Neutrophil (primary cell): Measurements from ENCODE around the gene PTPRN2.

ENCODE experiments used
- H3K27ac ChIP-seq: fragments of 200-600 bp; sonication (generic); 2 replicates; pipeline ENCODE4 v1.5.1; 2016; ENCODE audit warnings: mild to moderate bottlenecking, moderate library complexity
- H3K27me3 ChIP-seq: fragments of 200-600 bp; sonication (generic); 2 replicates; pipeline ENCODE4 v1.6.0; 2016; ENCODE audit warnings: mild to moderate bottlenecking
- H3K36me3 ChIP-seq: fragments of 200-600 bp; sonication (generic); 2 replicates; pipeline ENCODE4 v1.5.1; 2017
- H3K4me1 ChIP-seq, 2 experiments: fragments of 200-600 bp in 1 of 2; sonication (generic) in 1 of 2; 1 replicate in 1 of 2; 2 replicates in 1 of 2; pipeline versions ENCODE4 v1.5.1 to v1.6.1; 2013 to 2016; ENCODE audit warnings: low read depth in 1 of 2, low read length in 1 of 2, mild to moderate bottlenecking in 1 of 2, moderate library complexity in 1 of 2; ENCODE audit not compliant: control insufficient read depth in 1 of 2, insufficient read depth in 1 of 2
- H3K4me3 ChIP-seq, 2 experiments: fragments of 200-600 bp in 1 of 2; sonication (generic) in 1 of 2; 1 replicate in 1 of 2; 2 replicates in 1 of 2; pipeline ENCODE4 v1.5.1; 2013 to 2016; ENCODE audit warnings: low read depth in 1 of 2, low read length in 1 of 2, mild to moderate bottlenecking in 1 of 2, moderate library complexity in 1 of 2
- H3K9me3 ChIP-seq: fragments of 200-600 bp; sonication (generic); 2 replicates; pipeline ENCODE4 v1.5.1; 2016
- CTCF ChIP-seq: fragments of 200-600 bp; sonication (generic); IDR thresholded peaks from 2 replicates; pipeline ENCODE4 v1.5.1; 2016; ENCODE audit warnings: antibody characterized with exemption

Gene PTPRN2

GRCh38 chr7:158572000-158572828 lies 15.4 kb downstream of the PTPRN2 start:
- peaks cover 3 to 4% of the 10 kb centered on the region in 2 experiments for H3K4me1 ChIP-seq
- H3K4me3 ChIP-seq: no peak overlapping the region
- no peak for TF ChIP-seq CTCF
- no peaks in the 10 kb centered on the region for H3K9me3 ChIP-seq
- peaks cover 63% of the 10 kb centered on the region for H3K27me3 ChIP-seq
- H3K36me3 ChIP-seq: no peaks in the 10 kb centered on the region
- no peak overlapping the region for H3K27ac ChIP-seq

GRCh38 chr7:158570449-158571170 lies 17.0 kb downstream of the PTPRN2 start:
- TF ChIP-seq CTCF: no peak

DNA sequence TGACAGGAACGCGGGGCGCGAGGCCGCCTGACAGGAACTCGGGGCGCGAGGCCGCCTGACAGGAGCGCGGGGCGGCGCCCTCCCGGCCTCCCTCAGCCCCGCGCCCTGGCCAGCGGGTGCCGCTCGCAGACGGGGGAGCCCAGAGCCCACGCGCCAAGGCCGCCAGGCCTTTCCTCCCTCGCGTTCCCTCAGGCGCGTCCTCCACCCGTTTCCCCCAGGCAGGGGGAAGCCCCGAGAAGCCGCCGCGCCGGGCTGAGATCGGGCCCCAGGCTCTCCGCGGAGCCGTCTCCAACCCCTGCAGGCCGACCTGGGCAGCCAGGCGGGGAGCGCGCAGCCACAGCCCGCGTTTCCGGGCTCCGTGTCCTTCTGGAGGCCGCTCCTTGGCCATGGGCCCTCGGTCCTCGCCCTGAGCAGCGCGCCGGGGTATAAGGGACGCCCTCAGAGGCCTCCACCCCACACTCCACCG lies 17.7 kb downstream of the PTPRN2 start:
- H3K4me3 ChIP-seq: no peak overlapping the region
- H3K36me3 ChIP-seq: no peaks in the 10 kb centered on the region
- H3K4me1 ChIP-seq: no peaks in the 10 kb centered on the region
- no peak for TF ChIP-seq CTCF
- peaks cover 85% of the 10 kb centered on the region for H3K27me3 ChIP-seq
- no peaks in the 10 kb centered on the region for H3K9me3 ChIP-seq
- H3K27ac ChIP-seq: no peak overlapping the region

More at GRCh38 chr7:158570449-158571170, 17.0 kb downstream of the PTPRN2 start:
- no peaks in the 10 kb centered on the region for H3K9me3 ChIP-seq
- no peaks in the 10 kb centered on the region for H3K4me1 ChIP-seq
- H3K36me3 ChIP-seq: no peaks in the 10 kb centered on the region
- no peak overlapping the region for H3K27ac ChIP-seq
- peaks cover 78% of the 10 kb centered on the region for H3K27me3 ChIP-seq
- no peak overlapping the region for H3K4me3 ChIP-seq

GRCh38 chr7:158568974-158569857 lies 18.4 kb downstream of the PTPRN2 start:
- TF ChIP-seq CTCF: no peak
- peaks cover 92% of the 10 kb centered on the region for H3K27me3 ChIP-seq
- H3K4me3 ChIP-seq: no peak overlapping the region

GRCh38 chr7:158567153-158567603 lies 20.4 kb downstream of the PTPRN2 start:
- Histone ChIP-seq H3K9me3 (no peaks in the 10 kb centered on the region), H3K27ac (no peak overlapping the region), H3K4me3 (no peak overlapping the region), H3K36me3 (no peaks in the 10 kb centered on the region), H3K27me3 (peaks cover 91% of the 10 kb centered on the region), H3K4me1 (no peaks in the 10 kb centered on the region)
- TF ChIP-seq CTCF: no peak

More at GRCh38 chr7:158568974-158569857, 18.4 kb downstream of the PTPRN2 start:
- Histone ChIP-seq H3K9me3 (no peaks in the 10 kb centered on the region), H3K27ac (no peak overlapping the region), H3K4me1 (no peaks in the 10 kb centered on the region), H3K36me3 (no peaks in the 10 kb centered on the region)
